Type B pancreatic cell (in vitro differentiated cells): Measurements from ENCODE around the gene PTPN11. TPM values are rescaled to one million over a fixed set of nuclear protein-coding genes. Genes with fewer than 3 reads are reported as not detected.
"Not testable (repeated sequence)": the region's sequence is repeated elsewhere in the genome, so short reads cannot be mapped to it uniquely, and the experiment has no call there.

ENCODE experiments used
- DNase-seq: peaks from one replicate; pipeline ENCODE4 v3.0.0; 2021; ENCODE audit warnings: mixed read lengths; ENCODE audit not compliant: unreplicated experiment; ENCODE audit errors: extremely low spot score
- H3K27ac Mint-ChIP-seq: 2 replicates; pipeline ENCODE4 v1.8.0; 2021; ENCODE audit warnings: mild to moderate bottlenecking, mixed read lengths
- H3K27me3 Mint-ChIP-seq: 2 replicates; pipeline ENCODE4 v1.8.0; 2021; ENCODE audit warnings: mixed read lengths
- H3K36me3 Mint-ChIP-seq: 2 replicates; pipeline ENCODE4 v1.8.0; 2021; ENCODE audit warnings: mixed read lengths
- H3K4me1 Mint-ChIP-seq: one replicate; pipeline ENCODE4 v1.8.0; 2021; ENCODE audit warnings: mixed read lengths; ENCODE audit not compliant: unreplicated experiment
- H3K4me3 Mint-ChIP-seq: 2 replicates; pipeline ENCODE4 v1.8.0; 2021; ENCODE audit warnings: mild to moderate bottlenecking, mixed read lengths
- H3K9me3 Mint-ChIP-seq: 2 replicates; pipeline ENCODE4 v1.8.0; 2021; ENCODE audit warnings: mixed read lengths
- CTCF ChIP-seq: fragments of 200-600 bp; sonication (generic); conservative IDR thresholded peaks from 2 replicates; pipeline ENCODE4 v1.5.0; 2021; ENCODE audit warnings: antibody characterized with exemption, mild to moderate bottlenecking
- total RNA-seq: library from RNA; stranded (reverse); gene quantifications from 2 replicates; pipeline ENCODE4 v1.2.1, GENCODE V29; 2021; ENCODE audit warnings: low replicate concordance

PTPN11 gene
- total RNA-seq, 1 donor from 2014 or later = 76.0 TPM

GRCh38 chr12:112446008-112446725 lies 27.4 kb downstream of the PTPN11 start:
- H3K36me3 Mint-ChIP-seq = peaks cover 5% of the 10 kb centered on the region
- DNase-seq = no peak
- no peak overlapping the region for H3K4me3 Mint-ChIP-seq
- no peaks in the 10 kb centered on the region for H3K9me3 Mint-ChIP-seq
- TF ChIP-seq CTCF = no peak
- no peaks in the 10 kb centered on the region for H3K27me3 Mint-ChIP-seq
- no peaks in the 10 kb centered on the region for H3K4me1 Mint-ChIP-seq
- no peak overlapping the region for H3K27ac Mint-ChIP-seq

- Mint-ChIP-seq H3K4me1 (no peaks in the 10 kb centered on the region), H3K27me3 (no peaks in the 10 kb centered on the region), H3K9me3 (no peaks in the 10 kb centered on the region), H3K36me3 (peaks cover 5% of the 10 kb centered on the region), H3K4me3 (no peak overlapping the region), H3K27ac (no peak overlapping the region)
- TF ChIP-seq CTCF = no peak
- DNase-seq = no peak
Observed at GRCh38 chr12:112447106-112447505, 28.4 kb downstream of the PTPN11 start.

- H3K9me3 Mint-ChIP-seq, H3K4me1 Mint-ChIP-seq, H3K36me3 Mint-ChIP-seq, DNase-seq, H3K27me3 Mint-ChIP-seq, H3K27ac Mint-ChIP-seq, H3K4me3 Mint-ChIP-seq: not testable (repeated sequence)
Observed at GRCh38 chr12:112448165-112448564, 29.4 kb downstream of the PTPN11 start.

GRCh38 chr12:112450725-112451124 lies 32.0 kb downstream of the PTPN11 start:
- Mint-ChIP-seq H3K9me3 (no peaks in the 10 kb centered on the region), H3K27ac (no peak overlapping the region), H3K4me1 (no peaks in the 10 kb centered on the region), H3K4me3 (no peak overlapping the region), H3K36me3 (peaks cover 12% of the 10 kb centered on the region), H3K27me3 (no peaks in the 10 kb centered on the region)
- no peak for TF ChIP-seq CTCF
- DNase-seq = no peak

- H3K27me3 Mint-ChIP-seq = no peaks in the 10 kb centered on the region
Observed at GRCh38 chr12:112456029-112456428, 37.3 kb downstream of the PTPN11 start.

GRCh38 chr12:112457142-112457541 lies 38.4 kb downstream of the PTPN11 start:
- peaks cover 30% of the 10 kb centered on the region for H3K36me3 Mint-ChIP-seq
- not testable (repeated sequence) for H3K4me3 Mint-ChIP-seq, H3K4me1 Mint-ChIP-seq, DNase-seq, H3K9me3 Mint-ChIP-seq, H3K27ac Mint-ChIP-seq, H3K27me3 Mint-ChIP-seq

More at GRCh38 chr12:112456029-112456428, 37.3 kb downstream of the PTPN11 start:
- Mint-ChIP-seq H3K9me3 (no peaks in the 10 kb centered on the region), H3K4me1 (no peaks in the 10 kb centered on the region), H3K27ac (no peak overlapping the region), H3K36me3 (peaks cover 29% of the 10 kb centered on the region), H3K4me3 (no peak overlapping the region)
- no peak for DNase-seq
- no peak for TF ChIP-seq CTCF
